Stomach (tissue), 9 donors: Measurements from ENCODE around the gene GRIFIN. TPM values are rescaled to one million over a fixed set of nuclear protein-coding genes. Genes with fewer than 3 reads are reported as not detected.

Source experiments
- DNase-seq, 2 donors: peaks; one replicate each; pipeline versions ENCODE4 v3.0.0 to v3.0.0-alpha.2; 2013 to 2019
- H3K27ac ChIP-seq, 5 donors: fragments of 200-600 bp in 4 of 5; sonication (generic) in 4 of 5; one replicate each; pipeline ENCODE4 v1.5.1; 2013 to 2019; ENCODE audit warnings: mild to moderate bottlenecking in 1 of 5, moderate library complexity in 1 of 5
- H3K27me3 ChIP-seq, 3 donors: fragments of 200-600 bp; sonication (generic); one replicate each; pipeline ENCODE4 v1.5.1; 2017 to 2019; ENCODE audit warnings: mixed run types in 1 of 3
- H3K36me3 ChIP-seq, 4 donors: fragments of 200-600 bp; sonication (generic); 1 replicate in 3 of 4; 2 replicates in 1 of 4; pipeline ENCODE4 v1.5.1; 2016 to 2019
- H3K4me1 ChIP-seq, 4 donors: fragments of 200-600 bp; sonication (generic); one replicate each; pipeline ENCODE4 v1.5.1; 2016 to 2019
- H3K4me3 ChIP-seq, 4 donors: fragments of 200-600 bp; sonication (generic) in 3 of 4; one replicate each; pipeline ENCODE4 v1.5.1; 2016 to 2019; ENCODE audit warnings: mild to moderate bottlenecking in 1 of 4
- H3K9me3 ChIP-seq, 4 donors: fragments of 200-600 bp; sonication (generic); one replicate each; pipeline ENCODE4 v1.5.1; 2016 to 2019
- CTCF ChIP-seq, 7 experiments: fragments of 450-650 bp in 4 of 7; fragments of 200-600 bp in 3 of 7; sonication (generic) in 3 of 7; IDR thresholded peaks; one replicate each; pipeline ENCODE4 v1.5.1; 2016 to 2019; ENCODE audit warnings: antibody characterized with exemption in 7 of 7, control low read depth in 2 of 7, mild to moderate bottlenecking in 1 of 7
- EP300 ChIP-seq: sonication (generic); formaldehyde crosslinking; IDR thresholded peaks from one replicate; pipeline ENCODE4 v1.6.1; 2017; ENCODE audit warnings: antibody characterized with exemption
- POLR2A ChIP-seq, 4 donors: fragments of 450-650 bp; IDR thresholded peaks; one replicate each; pipeline ENCODE4 v1.6.1; 2016; ENCODE audit warnings: antibody characterized with exemption in 4 of 4, control low read depth in 2 of 4, mild to moderate bottlenecking in 1 of 4, moderate library complexity in 1 of 4
- POLR2AphosphoS5 ChIP-seq, 3 donors: sonication (generic); formaldehyde crosslinking; IDR thresholded peaks; one replicate each; pipeline ENCODE4 v1.6.1; 2016; ENCODE audit warnings: antibody characterized with exemption in 3 of 3
- WGBS, 5 donors: extraction: QIAGEN DNeasy Blood & Tissue Kit in 3 of 5; methylation state at CpG; one replicate each; pipeline versions ENCODE4 v1.1.5 to v1.1.7; 2013 to 2018; 5-methylcytosine and 5-hydroxymethylcytosine counted together
- intact Hi-C: fragments of 100-400 bp; cut with DNase I; formaldehyde crosslinking; loops from one replicate; pipeline ENCODE4 v1.15.1; 2023; ENCODE audit warnings: low total_unique reads
- polyA plus RNA-seq, 3 donors: library from polyadenylated mRNA; stranded (reverse); fragments of 200-250 nt; gene quantifications; one replicate each; pipeline ENCODE4 v1.2.3, GENCODE V29; 2013
- total RNA-seq, 5 donors: library from RNA; depleted of rRNA; stranded (reverse); fragments of >200 nt; gene quantifications; one replicate each; pipeline versions ENCODE4 v1.1.0 to v1.2.3, GENCODE V29; 2014 to 2016
- donor health status: healthy with polysubstance abuse.
- donor health status: Bipolar disorder and iron deficiency.
- donor health status: healthy.

The GRIFIN gene
- total and polyA plus RNA-seq, 8 donors = not detected

GRCh38 chr7:2452074-2452507 is 24.1 kb downstream of the GRIFIN start:
- 18 to 36% (median 26%) methylated on average over 1 to 16 of the region's 16 CpGs for whole genome bisulfite sequencing, 5 donors
- H3K27ac ChIP-seq = peak overlapping the region in 2 of 5 donors; percentile 36 to 49
- DNase-seq = peak in 1 of 2 donors; percentile 60
- intact Hi-C loops = no loop called here
- H3K4me1 ChIP-seq = peaks cover 7 to 15% (median 14%) of the 10 kb centered on the region in 4 donors
- peak overlapping the region; percentile 30 to 49 (median 37) for H3K4me3 ChIP-seq
- peaks cover 0 to 4% (median 0%) of the 10 kb centered on the region in 4 donors for H3K36me3 ChIP-seq
- no peaks in the 10 kb centered on the region for H3K27me3 ChIP-seq
- TF ChIP-seq CTCF (IDR thresholded peaks at IDR 0.05) (no peak), POLR2AphosphoS5 (IDR thresholded peaks at IDR 0.05) (no peak), EP300 (no peak), POLR2A (IDR thresholded peaks at IDR 0.05) (no peak)
- H3K9me3 ChIP-seq = no peaks in the 10 kb centered on the region

GRCh38 chr7:2451171-2452073 is 24.8 kb downstream of the GRIFIN start:
- DNase-seq = peak; percentile 88 to 93
- TF ChIP-seq POLR2AphosphoS5 (IDR thresholded peaks at IDR 0.05) (peak in 1 of 3 donors; percentile 67), CTCF (IDR thresholded peaks at IDR 0.05) (peak in 5 of 7 experiments; percentile 76 to 95 (median 87)), POLR2A (IDR thresholded peaks at IDR 0.05) (no peak), EP300 (no peak)
- peak overlapping the region; percentile 30 to 49 (median 37) for H3K4me3 ChIP-seq
- H3K27me3 ChIP-seq = no peaks in the 10 kb centered on the region
- H3K36me3 ChIP-seq = peaks cover 0 to 10% (median 2%) of the 10 kb centered on the region in 4 donors
- peaks cover 7 to 15% (median 14%) of the 10 kb centered on the region in 4 donors for H3K4me1 ChIP-seq
- intact Hi-C loops = no loop called here
- H3K9me3 ChIP-seq = no peaks in the 10 kb centered on the region
- 8 to 22% (median 10%) methylated on average over 3 to 34 of the region's 34 CpGs for WGBS, 5 donors
- H3K27ac ChIP-seq = peak overlapping the region in 2 of 5 donors; percentile 36 to 49

- Histone ChIP-seq H3K27me3 (no peaks in the 10 kb centered on the region), H3K36me3 (peaks cover 0 to 19% (median 2%) of the 10 kb centered on the region in 4 donors), H3K27ac (no peak overlapping the region), H3K4me1 (peaks cover 7 to 15% (median 14%) of the 10 kb centered on the region in 4 donors), H3K9me3 (no peaks in the 10 kb centered on the region), H3K4me3 (no peak overlapping the region)
- DNase-seq = no peak
- TF ChIP-seq CTCF (IDR thresholded peaks at IDR 0.05) = no peak
- intact Hi-C loops = no loop called here
- 52 to 71% (median 66%) methylated on average over 25 to 32 of the region's 32 CpGs for WGBS, 5 donors
Observed at GRCh38 chr7:2450198-2451107, 25.7 kb downstream of the GRIFIN start.

- TF ChIP-seq POLR2AphosphoS5 (IDR thresholded peaks at IDR 0.05) (no peak), CTCF (IDR thresholded peaks at IDR 0.05) (no peak), POLR2A (IDR thresholded peaks at IDR 0.05) (no peak), EP300 (no peak)
- Histone ChIP-seq H3K9me3 (no peaks in the 10 kb centered on the region), H3K27ac (no peak overlapping the region), H3K27me3 (no peaks in the 10 kb centered on the region), H3K4me3 (no peak overlapping the region), H3K36me3 (peaks cover 0 to 31% (median 8%) of the 10 kb centered on the region in 4 donors), H3K4me1 (peaks cover 2 to 16% (median 8%) of the 10 kb centered on the region in 4 donors)
- no peak for DNase-seq
- intact Hi-C loops = no loop called here
- WGBS, 5 donors = 78 to 93% (median 87%) methylated on average over 9 to 10 of the region's 10 CpGs
Observed at GRCh38 chr7:2446676-2447075, 29.5 kb downstream of the GRIFIN start.
